NCI-H446 (cell line): ENCODE measurements around the gene EXD1.

Experiments
- DNase-seq, 2 experiments: peaks; one replicate each; lab custom pipeline; 2025; lab: John Stamatoyannopoulos, UW

Gene EXD1

GRCh38 chr15:41231422-41232226, 1.1 kb upstream of the EXD1 start:
- DNase-seq = no peak

- no peak for DNase-seq
Measured at GRCh38 chr15:41230345-41230649, 260 bp downstream of the EXD1 start.

- DNase-seq = no peak
Measured at GRCh38 chr15:41219381-41219780, 11.2 kb downstream of the EXD1 start.

GRCh38 chr15:41218851-41219250, 11.7 kb downstream of the EXD1 start:
- no peak for DNase-seq

- DNase-seq = no peak
Measured at GRCh38 chr15:41215708-41216107, 14.8 kb downstream of the EXD1 start.

- no peak for DNase-seq
Measured at GRCh38 chr15:41207687-41208448, 22.7 kb downstream of the EXD1 start.

- DNase-seq = no peak
Measured at GRCh38 chr15:41205315-41205714, 25.2 kb downstream of the EXD1 start.

GRCh38 chr15:41203395-41203794, 27.2 kb downstream of the EXD1 start:
- DNase-seq = no peak

GRCh38 chr15:41199470-41199869, 31.1 kb downstream of the EXD1 start:
- DNase-seq = no peak

GRCh38 chr15:41194444-41194843, 36.1 kb downstream of the EXD1 start:
- DNase-seq = no peak

GRCh38 chr15:41183581-41183980, 47.0 kb downstream of the EXD1 start:
- no peak for DNase-seq

- no peak for DNase-seq
Measured at GRCh38 chr15:41182266-41182665, 48.3 kb downstream of the EXD1 start.

- no peak for DNase-seq
Measured at GRCh38 chr15:41180206-41180789, 50.3 kb downstream of the EXD1 start.

GRCh38 chr15:41169781-41170180, 60.8 kb downstream of the EXD1 start:
- no peak for DNase-seq

GRCh38 chr15:41169086-41169485, 61.5 kb downstream of the EXD1 start:
- no peak for DNase-seq

- DNase-seq = no peak
Measured at GRCh38 chr15:41161736-41162135, 68.8 kb downstream of the EXD1 start.

GRCh38 chr15:41161336-41161735, 69.2 kb downstream of the EXD1 start:
- no peak for DNase-seq

- DNase-seq = no peak
Measured at GRCh38 chr15:41160639-41161315, 69.8 kb downstream of the EXD1 start.

GRCh38 chr15:41154412-41154811, 76.1 kb downstream of the EXD1 start:
- no peak for DNase-seq

GRCh38 chr15:41153733-41154132, 76.8 kb downstream of the EXD1 start:
- DNase-seq = no peak

- DNase-seq = no peak
Measured at GRCh38 chr15:41151451-41152005, 79.0 kb downstream of the EXD1 start.

GRCh38 chr15:41150279-41150678, 80.3 kb downstream of the EXD1 start:
- DNase-seq = no peak
